Psoas muscle (tissue), 8 donors: ENCODE results near the gene PEBP1. TPM values are rescaled to one million over a fixed set of nuclear protein-coding genes. Genes with fewer than 3 reads are reported as not detected.

ENCODE experiments used
- ATAC-seq, 4 donors: fragments of 200-7000 bp; cut with Tn5 transposase; one replicate each; pipeline ENCODE4 v1.9.1; 2020; ENCODE audit warnings: moderate library complexity in 3 of 4, mild to moderate bottlenecking in 2 of 4
- DNase-seq, 2 donors: peaks; one replicate each; pipeline ENCODE4 v3.0.0-alpha.2; 2020
- H3K27ac ChIP-seq: fragments of 200-600 bp; one replicate; pipeline ENCODE4 v1.8.0; 2022
- H3K27me3 ChIP-seq, 3 donors: fragments of 200-600 bp in 1 of 3; one replicate each; pipeline versions ENCODE4 v1.6.1 to v1.8.0; 2013 to 2022; ENCODE audit warnings: low read length in 2 of 3, mild to moderate bottlenecking in 2 of 3, moderate library complexity in 1 of 3; ENCODE audit not compliant: insufficient read depth in 3 of 3
- H3K36me3 ChIP-seq, 2 donors: fragments of 200-600 bp in 1 of 2; one replicate each; pipeline versions ENCODE4 v1.6.1 to v1.8.0; 2013 to 2022; ENCODE audit warnings: low read depth in 1 of 2, mild to moderate bottlenecking in 1 of 2, moderate library complexity in 1 of 2; ENCODE audit not compliant: insufficient read depth in 1 of 2
- H3K4me1 ChIP-seq: fragments of 200-600 bp; one replicate; pipeline ENCODE4 v1.8.0; 2022
- H3K4me3 ChIP-seq: fragments of 200-600 bp; one replicate; pipeline ENCODE4 v1.8.0; 2022; ENCODE audit warnings: mild to moderate bottlenecking
- H3K9me3 ChIP-seq: fragments of 200-600 bp; one replicate; pipeline ENCODE4 v1.8.0; 2022
- WGBS, 3 donors: extraction: QIAGEN DNeasy Blood & Tissue Kit; methylation state at CpG; one replicate each; pipeline versions ENCODE4 v1.1.6 to v1.1.7; 2013; 5-methylcytosine and 5-hydroxymethylcytosine counted together
- intact Hi-C, 2 donors: fragments of 100-400 bp; cut with DNase I; formaldehyde crosslinking; loops; one replicate each; pipeline versions ENCODE4 v1.11.0 to v1.14.2; 2022
- polyA plus RNA-seq, 3 donors: library from polyadenylated mRNA; stranded (reverse); fragments of 200-250 nt; gene quantifications; one replicate each; pipeline ENCODE4 v1.2.3, GENCODE V29; 2013
- total RNA-seq, 4 donors: library from RNA; stranded (reverse); fragmentation: NEBNext Ultra II Directional in 2 of 4; extraction: Animal tissue kit (Norgen Biotek cat#: 25700) in 2 of 4; gene quantifications; one replicate each; pipeline versions ENCODE4 v1.2.1 to v1.2.4, GENCODE V29; 2021 to 2023
- TF ChIP-seq, protein P1 (sequence below): fragments of 200-600 bp; IDR thresholded peaks from one replicate; pipeline ENCODE4 v1.8.0; 2022; ENCODE audit warnings: antibody characterized with exemption
- donor health status: healthy with polysubstance abuse.
- donor health status: DM: no; HTN: no; CAD: no; lungs with moderate emphysema.
- donor health status: Bipolar disorder and iron deficiency.
- donor health status: healthy.
- donor health status: DM: yes; HTN: yes; CAD: no.
- donor health status: DM: no; HTN: no; CAD: no.
- donor health status: DM: no; HTN: no; CAD: no.
- donor health status: DM: yes; HTN: yes; CAD: no.

The PEBP1 gene
- total and polyA plus RNA-seq, 7 donors = 144 to 326 (median 258) TPM

GRCh38 chr12:118109088-118109487 lies 26.8 kb upstream of the PEBP1 start:
- intact Hi-C loops = no loop called here
- H3K4me3 ChIP-seq = no peak overlapping the region
- H3K27ac ChIP-seq = no peak overlapping the region
- TF ChIP-seq, protein P1, sequence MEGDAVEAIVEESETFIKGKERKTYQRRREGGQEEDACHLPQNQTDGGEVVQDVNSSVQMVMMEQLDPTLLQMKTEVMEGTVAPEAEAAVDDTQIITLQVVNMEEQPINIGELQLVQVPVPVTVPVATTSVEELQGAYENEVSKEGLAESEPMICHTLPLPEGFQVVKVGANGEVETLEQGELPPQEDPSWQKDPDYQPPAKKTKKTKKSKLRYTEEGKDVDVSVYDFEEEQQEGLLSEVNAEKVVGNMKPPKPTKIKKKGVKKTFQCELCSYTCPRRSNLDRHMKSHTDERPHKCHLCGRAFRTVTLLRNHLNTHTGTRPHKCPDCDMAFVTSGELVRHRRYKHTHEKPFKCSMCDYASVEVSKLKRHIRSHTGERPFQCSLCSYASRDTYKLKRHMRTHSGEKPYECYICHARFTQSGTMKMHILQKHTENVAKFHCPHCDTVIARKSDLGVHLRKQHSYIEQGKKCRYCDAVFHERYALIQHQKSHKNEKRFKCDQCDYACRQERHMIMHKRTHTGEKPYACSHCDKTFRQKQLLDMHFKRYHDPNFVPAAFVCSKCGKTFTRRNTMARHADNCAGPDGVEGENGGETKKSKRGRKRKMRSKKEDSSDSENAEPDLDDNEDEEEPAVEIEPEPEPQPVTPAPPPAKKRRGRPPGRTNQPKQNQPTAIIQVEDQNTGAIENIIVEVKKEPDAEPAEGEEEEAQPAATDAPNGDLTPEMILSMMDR = no peak
- no peak for ATAC-seq
- H3K9me3 ChIP-seq = no peaks in the 10 kb centered on the region
- DNase-seq = no peak
- H3K36me3 ChIP-seq = no peaks in the 10 kb centered on the region
- H3K4me1 ChIP-seq = no peaks in the 10 kb centered on the region
- H3K27me3 ChIP-seq = no peaks in the 10 kb centered on the region
- 76 to 89% (median 80%) methylated on average over 1 of the region's 1 CpG for WGBS, 3 donors

DNA sequence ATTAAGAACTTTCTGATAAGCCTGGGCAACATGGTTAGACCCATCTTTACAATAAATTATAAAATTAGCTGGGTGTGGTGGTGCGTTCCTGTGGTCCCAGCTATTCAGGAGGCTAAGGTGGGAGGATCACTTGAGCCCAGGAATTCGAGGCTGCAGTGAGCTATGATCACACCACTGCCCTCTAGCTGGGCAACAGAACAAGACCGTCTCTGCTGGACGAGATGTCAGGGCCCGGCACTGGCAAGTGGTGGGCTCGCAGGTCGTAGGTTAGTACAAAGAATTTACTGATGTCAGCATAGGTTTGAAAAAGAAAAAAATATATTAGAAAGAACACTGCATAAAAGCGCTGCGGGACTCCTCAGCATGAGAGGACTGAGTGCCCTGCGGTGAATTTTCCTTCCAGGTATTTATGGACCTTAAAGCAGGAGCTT lies 16.5 kb upstream of the PEBP1 start:
- Histone ChIP-seq H3K4me3 (no peak overlapping the region), H3K27ac (no peak overlapping the region), H3K27me3 (no peaks in the 10 kb centered on the region), H3K4me1 (peaks cover 10% of the 10 kb centered on the region), H3K36me3 (peaks cover 0 to 2% of the 10 kb centered on the region in 2 donors), H3K9me3 (no peaks in the 10 kb centered on the region)
- ATAC-seq (no peak), DNase-seq (no peak)
- intact Hi-C loops = no loop called here
- WGBS, 3 donors = 83 to 86% (median 85%) methylated on average over 10 of the region's 10 CpGs
- TF ChIP-seq, protein P1 = no peak

- DNase-seq = peak; percentile 73 to 85
- WGBS, 3 donors = 26 to 36% (median 30%) methylated on average over 8 of the region's 8 CpGs
- H3K9me3 ChIP-seq = no peaks in the 10 kb centered on the region
- TF ChIP-seq, protein P1 = peak; percentile 71
- ATAC-seq = peak; percentile 74 to 93 (median 85)
- H3K27me3 ChIP-seq = no peaks in the 10 kb centered on the region
- H3K4me1 ChIP-seq = peaks cover 10% of the 10 kb centered on the region
- H3K27ac ChIP-seq = peak overlapping the region; percentile 58
- intact Hi-C loops = loop anchor here (2.0 to 10.0 kb wide), 2 partner anchors 250 to 254 kb away; partner anchors contain the start of genes SUDS3 (in 1 of the 2) and TAOK3 (in 1 of the 2)
- H3K4me3 ChIP-seq = no peak overlapping the region
- peaks cover 0 to 2% of the 10 kb centered on the region in 2 donors for H3K36me3 ChIP-seq
Observed at GRCh38 chr12:118120579-118121363, 15.2 kb upstream of the PEBP1 start.

- intact Hi-C loops = loop anchor here in 1 of 2 donors (10.0 kb wide), 1 partner anchor 253 kb away; the partner anchor contains the start of genes SUDS3 and TAOK3
- peaks cover 10% of the 10 kb centered on the region for H3K4me1 ChIP-seq
- TF ChIP-seq, protein P1 = no peak
- no peak overlapping the region for H3K4me3 ChIP-seq
- no peaks in the 10 kb centered on the region for H3K36me3 ChIP-seq
- no peak overlapping the region for H3K27ac ChIP-seq
- H3K9me3 ChIP-seq = no peaks in the 10 kb centered on the region
- WGBS, 3 donors = 96 to 99% (median 98%) methylated on average over 6 of the region's 6 CpGs
- no peak for ATAC-seq
- no peak for DNase-seq
- H3K27me3 ChIP-seq = no peaks in the 10 kb centered on the region
Observed at GRCh38 chr12:118122264-118122663, 13.7 kb upstream of the PEBP1 start.
